GM12878 (cell line): ENCODE results near the gene ZNF768.

Experiments used
- EZH2 ChIP-seq: IDR thresholded peaks from 2 replicates; pipeline ENCODE4 v1.6.1; 2012; ENCODE audit warnings: low read depth, mild to moderate bottlenecking, control low read depth, inconsistent platforms, low read length, borderline replicate concordance; ENCODE audit not compliant: control insufficient read depth
- IKZF1 ChIP-seq: fragments of 450-650 bp; conservative IDR thresholded peaks from 2 replicates; pipeline ENCODE4 v1.6.1; 2017; ENCODE audit warnings: antibody characterized with exemption, mild to moderate bottlenecking
- NRF1 ChIP-seq: conservative IDR thresholded peaks from 2 replicates; pipeline ENCODE4 v1.6.1; 2011; ENCODE audit warnings: mild to moderate bottlenecking, low read depth, low read length, improper control_type of control experiment
- POLR2A ChIP-seq: IDR thresholded peaks from 2 replicates; pipeline ENCODE4 v1.6.1; 2011; ENCODE audit warnings: low read depth, mild to moderate bottlenecking, low read length
- SP1 ChIP-seq: IDR thresholded peaks from one replicate; pipeline ENCODE4 v1.6.1; 2011; ENCODE audit warnings: low read depth, low read length
- TCF7 ChIP-seq: IDR thresholded peaks from 2 replicates; pipeline ENCODE4 v1.6.1; 2014; ENCODE audit warnings: antibody characterized with exemption, borderline replicate concordance
- ZNF687 ChIP-seq: fragments of 450-650 bp; IDR thresholded peaks from 2 replicates; pipeline ENCODE4 v1.6.1; 2017; ENCODE audit warnings: mild to moderate bottlenecking, moderate library complexity

GRCh38 chr16:30490210-30490609 is 36.2 kb downstream of the ZNF768 start:
- no peak for TF ChIP-seq TCF7
- TF ChIP-seq POLR2A: no peak
- TF ChIP-seq SP1: no peak
- TF ChIP-seq EZH2: no peak
- no peak for TF ChIP-seq IKZF1
- no peak for TF ChIP-seq ZNF687
- TF ChIP-seq NRF1: no peak
